Activated CD8-positive, alpha-beta T cell treated with anti-CD3 and anti-CD28 coated beads for 36 hours (primary cell): ENCODE results near the gene C9. TPM values are rescaled to one million over a fixed set of nuclear protein-coding genes. Genes with fewer than 3 reads are reported as not detected.

Experiments
- ATAC-seq: fragments of 200-7000 bp; cut with Tn5 transposase; one replicate; pipeline ENCODE4 v1.10.0; 2021; ENCODE audit warnings: mild to moderate bottlenecking, moderate library complexity
- CTCF ChIA-PET: fragments of 350-600 bp; sonication (Branson Sonifier 250); formaldehyde crosslinking; loops from one replicate; lab custom pipeline; 2021; ENCODE audit warnings: antibody characterized with exemption; lab: Charles Lee
- POLR2A ChIA-PET: fragments of 350-600 bp; sonication (Branson Sonifier 250); formaldehyde crosslinking; loops from one replicate; lab custom pipeline; 2021; ENCODE audit warnings: antibody characterized with exemption; lab: Charles Lee
- DNase-seq: peaks from one replicate; pipeline ENCODE4 v3.0.0-alpha.2; 2020
- H3K27ac Mint-ChIP-seq: one replicate; pipeline ENCODE4 v1.8.0; 2021; ENCODE audit warnings: mild to moderate bottlenecking, mixed read lengths
- H3K27me3 Mint-ChIP-seq: one replicate; pipeline ENCODE4 v1.8.0; 2021; ENCODE audit warnings: mixed read lengths
- H3K36me3 Mint-ChIP-seq: one replicate; pipeline ENCODE4 v1.8.0; 2021; ENCODE audit warnings: low read depth, mixed read lengths
- H3K4me1 Mint-ChIP-seq: one replicate; pipeline ENCODE4 v1.8.0; 2021; ENCODE audit warnings: low read depth, mixed read lengths
- H3K4me3 Mint-ChIP-seq: one replicate; pipeline ENCODE4 v1.8.0; 2021; ENCODE audit warnings: mild to moderate bottlenecking, moderate library complexity, mixed read lengths
- H3K9me3 Mint-ChIP-seq: one replicate; pipeline ENCODE4 v1.8.0; 2021; ENCODE audit warnings: mixed read lengths
- CTCF ChIP-seq: fragments of 200-600 bp; IDR thresholded peaks from one replicate; pipeline ENCODE4 v1.8.0; 2022; ENCODE audit warnings: antibody characterized with exemption, mild to moderate bottlenecking
- intact Hi-C: fragments of 100-400 bp; cut with micrococcal nuclease; formaldehyde crosslinking; loops from one replicate; pipeline ENCODE4 v1.10.0; 2022
- total RNA-seq, 2 experiments: library from RNA; stranded (reverse); gene quantifications; one replicate each; pipeline ENCODE4 v1.2.3, GENCODE V29; 2021

The C9 gene
- total RNA-seq, 2 experiments from 2014 or later: not detected

GRCh38 chr5:39399135-39400036, 35.1 kb upstream of the C9 start:
- TF ChIP-seq CTCF: no peak
- no peak for ATAC-seq

GRCh38 chr5:39396843-39397242, 32.5 kb upstream of the C9 start:
- DNase-seq (no peak), ATAC-seq (no peak)
- Mint-ChIP-seq H3K9me3 (no peaks in the 10 kb centered on the region), H3K27me3 (no peaks in the 10 kb centered on the region), H3K4me1 (peaks cover 5% of the 10 kb centered on the region), H3K27ac (no peak overlapping the region), H3K36me3 (no peaks in the 10 kb centered on the region), H3K4me3 (no peak overlapping the region)
- POLR2A ChIA-PET: no interaction called here
- intact Hi-C loops: no loop called here
- CTCF ChIA-PET: interaction anchor here (1.1 to 1.9 kb wide), 4 partner anchors 21 to 182 kb away, joined by 3 to 8 read pairs (median 4); partner anchors contain the start of gene DAB2
- no peak for TF ChIP-seq CTCF

More at GRCh38 chr5:39399135-39400036, 35.1 kb upstream of the C9 start:
- Mint-ChIP-seq H3K27ac (no peak overlapping the region), H3K4me3 (no peak overlapping the region), H3K9me3 (no peaks in the 10 kb centered on the region), H3K27me3 (no peaks in the 10 kb centered on the region), H3K4me1 (peaks cover 5% of the 10 kb centered on the region), H3K36me3 (no peaks in the 10 kb centered on the region)
- CTCF ChIA-PET: interaction anchor here (1.4 to 4.0 kb wide), 5 partner anchors 23 to 90 kb away, joined by 3 to 16 read pairs (median 6); partner anchors contain the start of gene DAB2
- POLR2A ChIA-PET: no interaction called here
- no peak for DNase-seq
- intact Hi-C loops: no loop called here

- ChIA-PET POLR2A (no interaction called here), CTCF (interaction anchor here (1.1 to 1.3 kb wide), 2 partner anchors 29 to 148 kb away, joined by 3 read pairs; partner anchors contain the start of gene DAB2)
- Mint-ChIP-seq H3K27ac (no peak overlapping the region), H3K9me3 (no peaks in the 10 kb centered on the region), H3K36me3 (no peaks in the 10 kb centered on the region), H3K4me1 (peaks cover 5% of the 10 kb centered on the region), H3K27me3 (no peaks in the 10 kb centered on the region), H3K4me3 (no peak overlapping the region)
- no peak for DNase-seq
- intact Hi-C loops: no loop called here
- no peak for ATAC-seq
- TF ChIP-seq CTCF: no peak
These were observed 31.2 kb upstream of the C9 start for GRCh38 chr5:39395521-39395920.

- intact Hi-C loops: no loop called here
- TF ChIP-seq CTCF: no peak
- ChIA-PET CTCF (interaction anchor here (1.1 kb wide), 1 partner anchor 149 kb away, joined by 3 read pairs; no protein-coding TSS in a partner anchor), POLR2A (no interaction called here)
- Mint-ChIP-seq H3K27ac (no peak overlapping the region), H3K4me3 (no peak overlapping the region), H3K36me3 (no peaks in the 10 kb centered on the region), H3K9me3 (no peaks in the 10 kb centered on the region), H3K4me1 (peaks cover 5% of the 10 kb centered on the region), H3K27me3 (no peaks in the 10 kb centered on the region)
- ATAC-seq: no peak
- DNase-seq: no peak
These were observed 30.7 kb upstream of the C9 start for GRCh38 chr5:39394946-39395345.

- no peak for DNase-seq
- CTCF ChIA-PET: interaction anchor here (1.7 kb wide), 1 partner anchor 11 kb away, joined by 3 read pairs; no protein-coding TSS in a partner anchor
These were observed 26.6 kb upstream of the C9 start for GRCh38 chr5:39390945-39391344.

More at GRCh38 chr5:39390945-39391344, 26.6 kb upstream of the C9 start:
- no peaks in the 10 kb centered on the region for H3K27me3 Mint-ChIP-seq
- intact Hi-C loops: no loop called here
- H3K9me3 Mint-ChIP-seq: no peaks in the 10 kb centered on the region
- no peaks in the 10 kb centered on the region for H3K4me1 Mint-ChIP-seq
- POLR2A ChIA-PET: no interaction called here
- no peak overlapping the region for H3K27ac Mint-ChIP-seq
- ATAC-seq: no peak
- no peak overlapping the region for H3K4me3 Mint-ChIP-seq
- TF ChIP-seq CTCF: no peak
- no peaks in the 10 kb centered on the region for H3K36me3 Mint-ChIP-seq
